HG03108 (cell line): ENCODE results near the gene CENPA.
"Not testable (repeated sequence)": the region's sequence is repeated elsewhere in the genome, so short reads cannot be mapped to it uniquely, and the experiment has no call there.

Source experiments
- ATAC-seq: cut with Tn5 transposase; IDR thresholded peaks from one replicate; pipeline ENCODE4 v1.9.1; 2021; ENCODE audit warnings: moderate library complexity; ENCODE audit not compliant: unreplicated experiment

The CENPA gene

GRCh38 chr2:26785431-26786206, at the start of gene CENPA:
TSS of gene CENPA (plus strand) at chr2:26786056. CDS start at chr2:26786197, 141 bp downstream.
- peak; percentile 99 for ATAC-seq

- no peak for ATAC-seq
These were observed 48.6 kb upstream of the CENPA start for GRCh38 chr2:26737221-26737620.

GRCh38 chr2:26738481-26738880, 47.4 kb upstream of the CENPA start:
- ATAC-seq, result no peak

DNA sequence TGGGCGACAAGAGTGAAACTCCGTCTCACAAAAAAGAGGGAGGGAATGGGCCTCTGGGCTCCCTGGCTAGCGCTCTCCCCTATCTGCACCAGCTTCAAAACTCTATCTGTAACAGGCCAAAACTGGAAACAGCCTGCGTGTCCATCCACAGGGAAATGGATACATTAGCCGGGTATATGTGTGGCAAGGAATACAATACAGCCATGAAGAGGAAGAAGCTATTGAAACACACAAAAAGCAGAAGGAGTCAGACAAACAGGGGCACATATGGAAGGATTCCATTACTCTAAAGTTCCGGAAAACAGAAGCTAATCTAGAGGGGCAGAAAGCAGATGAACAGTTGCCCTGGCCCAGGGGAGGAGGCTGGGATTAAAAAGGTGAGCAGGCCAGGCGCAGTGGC, 46.3 kb upstream of the CENPA start:
- ATAC-seq, result no peak

- ATAC-seq, result no peak
These were observed 45.5 kb upstream of the CENPA start for GRCh38 chr2:26740346-26740745.

GRCh38 chr2:26740890-26741302, 45.0 kb upstream of the CENPA start:
- ATAC-seq, result no peak

DNA sequence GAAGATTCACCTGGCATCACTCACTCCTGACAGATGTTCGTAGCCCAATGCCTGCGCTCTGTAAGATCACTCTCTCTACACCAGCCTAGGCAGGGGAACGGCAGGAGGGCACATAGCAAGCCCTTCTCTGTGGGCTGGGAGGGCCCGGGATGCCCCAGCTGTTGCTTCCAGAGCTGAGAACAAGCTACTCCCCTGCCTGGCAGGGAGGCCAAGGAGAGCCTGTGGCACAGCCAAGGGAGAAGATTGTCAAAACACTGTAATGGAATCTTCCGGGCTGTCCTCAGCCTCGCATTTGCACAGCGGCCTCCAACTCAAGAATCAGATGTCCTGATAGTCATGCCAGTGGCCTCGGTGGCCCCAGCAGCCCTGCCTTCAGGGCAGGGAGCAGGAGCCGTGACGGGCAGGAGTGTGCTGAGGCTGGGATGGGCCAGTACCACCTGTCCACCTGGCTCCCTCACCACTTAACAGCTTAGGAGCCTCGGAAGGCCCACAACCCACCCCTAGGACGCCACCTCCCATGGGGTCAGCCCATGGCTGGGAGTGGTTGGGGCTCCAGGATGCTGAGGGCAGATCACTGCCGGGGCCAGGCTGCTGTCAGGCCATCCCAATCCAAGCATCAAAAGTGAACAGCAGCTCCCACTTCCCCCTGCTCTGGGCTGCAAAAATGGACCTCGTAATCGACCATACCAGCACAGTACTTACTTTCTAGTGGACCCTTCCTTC, 43.6 kb upstream of the CENPA start:
- ATAC-seq, result no peak

- ATAC-seq, result no peak
These were observed 42.0 kb upstream of the CENPA start for GRCh38 chr2:26743852-26744251.

DNA sequence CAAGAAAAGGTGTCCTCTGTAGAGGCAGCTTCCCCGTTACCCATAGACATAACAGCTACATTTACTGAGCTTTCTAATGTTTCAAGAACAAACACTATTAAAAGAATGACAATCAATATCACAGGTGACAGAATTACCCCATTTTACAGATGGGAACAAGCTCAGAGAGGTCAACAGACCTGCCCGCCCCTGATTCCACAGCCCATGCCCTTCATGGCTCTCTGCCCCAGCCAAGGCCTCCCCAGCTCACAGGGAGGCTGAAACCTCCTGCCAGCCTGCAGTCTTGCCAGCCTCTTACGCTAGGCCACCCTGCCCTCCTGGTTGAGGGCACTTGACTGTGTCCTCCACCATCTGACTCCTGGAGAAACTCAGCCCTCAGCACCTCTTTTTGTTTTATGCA, 40.9 kb upstream of the CENPA start:
- ATAC-seq, result no peak

- no peak for ATAC-seq
These were observed 40.1 kb upstream of the CENPA start for GRCh38 chr2:26745609-26746327.

GRCh38 chr2:26746934-26747333, 38.9 kb upstream of the CENPA start:
- no peak for ATAC-seq

- ATAC-seq, result not testable (repeated sequence)
These were observed 36.0 kb upstream of the CENPA start for GRCh38 chr2:26749787-26750420.

GRCh38 chr2:26750467-26750866, 35.4 kb upstream of the CENPA start:
- ATAC-seq, result not testable (repeated sequence)

GRCh38 chr2:26752656-26753055, 33.2 kb upstream of the CENPA start:
- no peak for ATAC-seq

GRCh38 chr2:26754539-26754938, 31.3 kb upstream of the CENPA start:
- no peak for ATAC-seq

DNA sequence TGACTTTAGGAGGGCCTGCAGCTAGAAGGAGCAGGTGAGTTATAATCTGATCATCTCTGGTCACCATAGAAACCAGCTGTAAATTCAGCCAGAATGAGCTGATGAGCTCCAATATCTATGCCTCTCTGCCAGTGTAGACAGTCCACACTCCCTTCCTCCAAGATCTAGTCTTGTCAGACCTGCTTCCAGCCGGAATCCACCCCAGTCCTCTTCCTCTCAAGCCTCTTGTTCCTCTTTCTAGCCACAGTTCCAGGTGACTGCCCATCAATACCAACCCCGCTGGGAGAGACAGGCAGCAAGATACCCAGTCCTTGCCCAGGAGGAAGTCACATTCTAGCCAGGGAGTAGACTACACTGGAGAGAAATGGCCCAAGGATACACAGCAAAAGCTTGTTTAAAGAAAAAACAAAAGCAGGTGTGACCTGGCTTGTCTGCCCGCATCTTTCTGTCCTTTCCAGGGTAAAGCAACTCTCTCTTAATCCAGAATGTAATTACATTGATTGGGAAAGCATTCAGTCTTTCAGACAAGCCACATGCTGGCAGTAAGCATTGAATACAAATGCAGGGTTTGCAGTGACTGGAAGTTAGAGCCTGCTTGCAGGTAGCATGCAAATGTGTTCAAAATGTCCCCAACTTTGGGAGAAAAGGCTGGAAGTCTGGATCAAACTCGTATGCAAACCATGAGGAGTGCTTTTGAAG, 30.7 kb upstream of the CENPA start:
- ATAC-seq, result no peak

DNA sequence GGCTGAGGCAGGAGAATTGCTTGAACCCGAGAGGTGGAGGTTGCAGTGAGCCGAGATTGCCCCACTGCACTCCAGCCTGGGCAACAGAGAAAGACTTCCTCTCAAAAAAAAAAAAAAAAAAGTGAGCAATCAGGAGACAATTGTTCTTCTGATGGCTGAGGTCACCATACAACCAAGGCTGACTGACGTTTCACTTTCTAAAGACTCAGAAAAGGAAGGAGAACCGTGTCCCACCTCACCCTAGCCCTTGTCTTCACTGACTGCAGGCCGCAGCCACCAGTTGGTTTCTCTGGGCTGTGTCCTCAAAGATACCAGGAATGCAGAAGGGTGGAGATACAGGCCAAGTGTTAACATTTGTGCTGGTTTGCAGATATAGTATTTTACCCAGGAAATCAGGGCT, 29.5 kb upstream of the CENPA start:
- ATAC-seq, result no peak

DNA sequence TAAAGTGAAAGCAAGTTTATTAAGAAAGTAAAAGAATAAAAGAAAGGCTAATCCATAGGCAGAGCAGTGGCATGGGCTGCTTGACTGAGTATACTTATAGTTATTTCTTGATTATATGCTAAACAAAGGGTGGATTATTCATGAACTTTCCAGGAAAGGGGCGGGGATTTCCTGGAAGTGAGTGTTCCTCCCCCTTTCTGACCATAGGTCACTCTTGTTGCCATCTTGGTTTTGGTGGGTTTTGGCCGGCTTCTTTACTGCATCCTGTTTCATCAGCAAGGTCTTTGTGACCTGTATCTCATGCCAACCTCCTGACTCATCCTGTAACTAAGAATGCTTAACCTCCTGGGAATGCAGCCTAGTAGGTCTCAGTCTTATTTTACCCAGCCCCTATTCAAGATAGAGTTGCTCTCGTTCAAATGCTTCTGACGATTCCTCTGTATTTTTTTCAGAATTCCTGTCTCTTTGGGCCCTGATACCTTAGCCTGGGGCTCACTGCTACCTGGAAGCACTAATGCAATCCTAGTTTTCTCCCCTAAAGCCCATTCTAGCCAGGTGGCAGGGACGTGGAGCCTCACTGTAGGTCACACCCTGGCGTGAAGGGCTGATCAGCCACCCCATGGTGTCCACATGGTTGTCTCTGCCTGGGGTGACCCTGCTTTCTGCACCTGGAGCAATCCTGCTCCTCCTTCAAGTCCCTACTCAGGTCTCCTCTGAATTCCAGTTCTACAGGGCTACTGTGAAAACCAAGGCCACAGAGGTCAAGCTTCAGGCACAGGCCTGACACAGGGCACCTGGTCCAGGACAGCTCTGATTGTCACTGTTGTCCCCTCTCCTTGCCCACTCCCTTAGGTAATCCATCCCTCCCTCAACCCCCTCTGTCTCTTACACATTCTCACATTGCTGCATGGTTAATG, 27.7 kb upstream of the CENPA start:
- ATAC-seq, result peak; percentile 55

GRCh38 chr2:26758790-26759321, 27.0 kb upstream of the CENPA start:
- ATAC-seq, result no peak
